ENCODE results near the gene ELFN2.

GRCh38 chr22:37328017-37328416, 99.3 kb downstream of the ELFN2 start:
- no peak for TF ChIP-seq POLR2A (IDR thresholded peaks at IDR 0.05)
- TF ChIP-seq CTCF (IDR thresholded peaks at IDR 0.05) = no peak
- no peak for TF ChIP-seq EP300 (IDR thresholded peaks at IDR 0.05; ENCODE audit: low read depth)
- no peak for TF ChIP-seq POLR2AphosphoS5 (IDR thresholded peaks at IDR 0.05)

All from transverse colon (tissue), 4 donors.